Measurements from ENCODE around the gene PAXX.

PAXX gene

DNA sequence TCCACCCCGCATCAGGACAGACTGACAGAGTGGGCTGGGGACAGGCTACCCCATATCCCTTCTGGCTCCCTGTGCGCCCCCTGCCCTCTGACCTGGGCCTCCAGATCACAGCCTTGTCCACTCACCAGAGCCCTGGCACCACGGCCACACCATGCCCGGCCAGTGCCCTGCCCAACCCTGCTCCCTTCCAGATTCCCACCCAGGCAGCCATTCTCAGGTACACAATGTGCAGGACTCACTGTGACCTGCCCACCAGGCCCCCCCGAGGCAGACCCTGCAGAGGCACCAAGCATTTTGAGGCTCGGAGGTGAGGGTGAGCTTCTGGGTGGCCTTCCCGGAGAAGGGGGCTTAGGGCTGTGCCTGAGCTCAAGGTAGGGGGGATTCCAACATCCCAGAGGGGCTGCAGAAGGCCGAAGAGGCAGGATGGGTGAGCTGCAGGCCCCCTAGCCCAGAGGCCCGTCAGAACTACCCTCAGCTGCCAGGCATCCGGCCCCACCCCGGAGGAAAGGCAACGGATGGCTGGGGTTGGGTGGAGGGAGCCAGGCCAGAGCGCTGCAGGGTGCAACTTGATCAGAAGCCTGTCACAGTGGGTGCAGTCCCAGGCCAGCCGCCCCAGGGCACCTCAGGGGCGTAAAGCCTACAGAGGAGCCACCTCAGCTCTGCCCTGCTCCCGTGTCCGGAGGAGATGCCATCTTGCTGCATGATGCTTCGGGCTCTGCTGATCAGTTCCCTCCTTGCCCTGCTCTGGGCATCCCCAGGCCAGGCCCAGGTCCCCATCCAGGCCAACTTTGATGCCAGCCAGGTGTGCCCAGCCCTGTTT lies 9.8 kb upstream of the PAXX start, which contains the start of gene LCNL1:
Gene LCNL1 (plus strand): TSS at position 762 of the 820 bp plus-strand sequence. CDS start 594 bp downstream, outside the sequence.
- no peak for DNase-seq (ENCODE audit: low read depth)

DNA sequence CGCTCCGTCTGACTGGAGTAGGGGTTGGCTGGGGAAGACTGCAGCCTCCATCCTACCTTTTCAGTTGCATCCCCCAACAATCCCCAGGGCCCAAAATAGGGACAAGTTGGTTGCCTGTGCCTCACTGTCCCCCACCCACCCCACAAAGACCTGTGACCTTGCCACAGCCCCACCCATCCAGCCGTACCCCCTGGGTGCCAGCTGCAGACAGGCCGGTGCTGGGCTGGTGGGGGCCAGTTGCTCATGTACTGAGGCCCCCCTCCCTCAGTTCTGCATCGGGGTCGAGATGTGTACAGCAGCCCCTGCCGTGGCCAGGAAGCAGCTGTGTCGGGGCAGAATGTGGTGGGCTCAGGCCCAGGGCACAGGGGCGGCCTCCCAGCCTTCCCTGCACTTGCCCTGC lies 9.1 kb upstream of the PAXX start:
- DNase-seq (ENCODE audit: low read depth) = no peak

DNA sequence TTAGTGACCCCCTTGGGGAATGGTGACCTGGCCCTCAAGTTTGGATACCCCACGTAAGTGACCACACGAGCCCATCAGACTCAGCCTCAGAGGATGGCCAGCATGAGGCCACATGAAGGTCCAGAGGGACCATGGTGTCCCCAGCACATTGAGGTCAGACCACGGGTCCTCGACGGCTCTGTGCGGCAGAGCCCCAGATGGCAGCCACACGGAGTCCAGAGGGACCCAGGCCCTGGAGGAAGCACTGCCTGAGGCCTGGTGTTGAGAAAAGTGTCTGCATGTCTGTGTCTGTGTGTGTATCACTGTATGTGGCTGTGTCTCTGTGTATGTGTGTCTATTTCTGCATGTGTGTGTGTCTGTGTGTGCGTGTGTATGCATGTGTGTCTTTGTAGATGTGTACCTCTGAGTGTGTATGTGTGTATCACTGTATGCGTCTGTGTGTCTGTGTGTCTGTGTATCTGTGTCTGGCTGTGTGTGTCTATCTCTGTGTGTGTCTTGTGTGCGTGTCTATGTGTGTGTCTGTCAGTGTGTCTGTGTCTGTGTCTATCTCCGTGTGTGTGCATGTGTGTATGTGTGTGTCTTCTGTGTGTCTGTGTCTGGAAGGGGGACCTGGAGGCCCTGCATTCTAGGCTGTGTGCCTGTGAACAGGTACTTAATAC lies 8.4 kb upstream of the PAXX start:
- DNase-seq (ENCODE audit: low read depth) = no peak

DNA sequence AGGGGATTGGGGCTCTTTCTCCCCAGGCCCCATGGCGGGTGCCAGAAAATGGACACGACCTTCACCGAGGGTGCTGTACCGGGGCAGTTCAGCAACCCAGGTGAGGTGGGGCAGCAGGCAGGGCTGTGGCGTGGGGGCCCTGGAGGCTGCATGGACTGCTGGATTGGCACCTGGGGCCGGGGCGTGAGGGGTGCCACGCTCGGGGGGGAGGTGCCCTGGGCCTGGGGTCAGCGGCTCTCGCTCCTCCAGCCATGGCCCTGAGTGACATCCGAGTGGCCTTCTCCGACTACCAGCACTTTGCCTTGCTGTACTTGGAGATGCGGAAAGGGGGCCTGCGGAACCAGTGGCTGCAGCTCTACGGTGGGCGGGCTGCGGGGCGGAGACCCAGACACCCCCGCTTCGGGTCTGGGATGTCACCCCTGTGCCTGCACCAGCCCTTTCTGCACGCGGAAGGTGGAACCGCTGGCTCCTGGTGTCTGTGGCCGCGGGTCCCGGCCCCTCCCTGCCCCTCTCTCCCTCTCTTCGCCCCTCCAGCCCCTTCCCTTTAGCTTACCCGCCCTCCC lies 7.7 kb upstream of the PAXX start:
- no peak for DNase-seq (ENCODE audit: low read depth)

DNA sequence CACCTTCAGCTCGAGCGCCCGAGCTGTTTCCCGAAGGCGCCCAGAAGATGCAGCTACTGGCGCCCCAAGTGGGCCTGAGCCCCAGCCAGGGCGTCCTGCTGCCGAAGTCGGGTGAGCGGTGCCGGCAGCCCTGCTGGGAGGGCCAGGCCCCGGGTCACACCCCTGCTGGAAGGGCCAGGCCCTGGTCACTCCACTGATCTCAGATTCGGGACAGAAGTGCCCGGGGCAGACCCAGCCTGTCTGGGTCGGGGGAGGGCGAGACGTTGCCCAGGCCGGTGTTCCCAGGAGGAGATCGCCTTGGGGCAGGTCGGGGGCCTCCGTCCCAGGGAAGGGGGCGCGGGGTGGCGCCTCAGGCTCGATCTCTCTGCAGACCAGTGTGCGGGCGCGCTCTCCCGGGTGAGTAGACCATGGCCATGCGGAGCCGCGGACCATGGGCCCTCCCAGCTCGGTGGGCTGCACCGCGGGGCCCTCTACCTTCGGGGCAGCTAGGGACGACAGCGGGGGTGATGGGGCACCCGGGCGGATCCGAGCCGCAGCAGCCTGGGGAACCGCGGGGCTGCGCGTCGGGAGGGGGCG lies 7.1 kb upstream of the PAXX start:
- no peak for DNase-seq (ENCODE audit: low read depth)

DNA sequence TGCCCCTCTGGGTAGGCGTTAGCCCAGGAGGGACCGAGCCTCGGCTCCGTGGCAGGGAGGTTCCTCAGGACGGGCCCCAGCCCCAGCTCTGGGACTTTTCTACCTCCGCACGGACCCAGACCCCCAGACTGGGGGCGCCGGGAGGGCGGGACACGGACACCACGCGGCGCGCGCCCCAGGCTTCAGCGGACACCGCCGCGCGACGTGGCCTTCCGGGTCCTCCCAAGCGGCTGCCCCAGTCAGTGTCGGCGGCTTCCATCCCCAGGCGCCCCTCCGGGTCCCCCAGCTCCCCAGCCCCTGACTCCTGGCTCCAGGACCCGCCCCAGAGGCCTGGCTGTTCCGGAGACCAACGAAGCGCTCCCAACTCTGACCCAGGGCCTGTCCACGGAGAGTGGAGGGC lies 6.4 kb upstream of the PAXX start:
- DNase-seq (ENCODE audit: low read depth) = no peak

DNA sequence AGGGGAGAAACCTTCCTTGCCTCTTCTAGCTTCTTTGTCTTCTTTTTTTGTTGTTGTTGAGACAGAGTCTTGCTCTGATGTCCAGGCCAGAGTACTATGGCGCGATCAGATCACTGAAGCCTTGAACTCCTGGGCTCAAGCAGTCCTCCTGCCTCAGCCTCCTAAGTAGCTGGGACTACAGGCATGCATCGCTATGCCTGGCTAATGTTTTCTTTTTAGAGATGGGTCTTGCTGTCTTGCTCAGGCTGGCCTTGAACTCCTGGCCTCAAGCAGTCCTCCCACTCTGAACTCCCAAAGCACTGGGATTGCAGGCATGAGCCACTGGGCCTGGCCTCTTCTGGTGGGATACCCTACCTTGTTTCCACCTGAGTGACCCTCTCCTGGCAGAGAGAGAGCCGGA lies 3.4 kb upstream of the PAXX start:
- no peak for DNase-seq (ENCODE audit: low read depth)

DNA sequence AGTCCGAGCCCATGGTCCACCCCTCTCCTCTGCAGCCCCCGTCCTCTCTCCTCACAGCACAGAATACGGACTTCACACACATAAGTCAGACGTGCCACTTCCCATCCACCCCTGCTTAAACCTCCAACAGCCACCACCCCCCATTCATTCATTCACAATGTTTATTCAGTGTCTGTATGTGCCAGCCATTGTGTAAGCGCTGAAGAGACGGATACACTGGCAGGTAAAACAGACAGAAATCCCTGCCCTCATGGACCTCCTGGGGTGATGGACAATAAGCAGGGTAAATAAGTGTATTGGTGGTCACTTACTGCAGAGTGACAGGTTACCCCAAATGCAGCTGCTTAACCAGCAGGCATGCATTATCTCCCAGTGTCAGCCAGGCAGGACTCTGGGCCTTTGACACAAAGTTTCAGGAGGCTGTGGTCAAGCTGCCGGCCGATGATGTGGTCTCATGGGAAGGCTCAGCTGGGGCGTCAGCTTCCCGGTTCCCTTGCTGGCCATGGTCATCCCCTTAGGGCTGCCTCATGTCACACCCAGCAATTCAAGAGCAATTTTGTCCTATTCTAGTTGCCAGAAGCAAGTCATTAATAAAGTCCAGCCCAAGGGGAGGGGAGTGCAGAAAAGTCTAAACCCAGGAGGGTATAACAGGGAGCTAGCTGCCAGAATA lies 1.8 kb upstream of the PAXX start:
- DNase-seq (ENCODE audit: low read depth) = no peak

DNA sequence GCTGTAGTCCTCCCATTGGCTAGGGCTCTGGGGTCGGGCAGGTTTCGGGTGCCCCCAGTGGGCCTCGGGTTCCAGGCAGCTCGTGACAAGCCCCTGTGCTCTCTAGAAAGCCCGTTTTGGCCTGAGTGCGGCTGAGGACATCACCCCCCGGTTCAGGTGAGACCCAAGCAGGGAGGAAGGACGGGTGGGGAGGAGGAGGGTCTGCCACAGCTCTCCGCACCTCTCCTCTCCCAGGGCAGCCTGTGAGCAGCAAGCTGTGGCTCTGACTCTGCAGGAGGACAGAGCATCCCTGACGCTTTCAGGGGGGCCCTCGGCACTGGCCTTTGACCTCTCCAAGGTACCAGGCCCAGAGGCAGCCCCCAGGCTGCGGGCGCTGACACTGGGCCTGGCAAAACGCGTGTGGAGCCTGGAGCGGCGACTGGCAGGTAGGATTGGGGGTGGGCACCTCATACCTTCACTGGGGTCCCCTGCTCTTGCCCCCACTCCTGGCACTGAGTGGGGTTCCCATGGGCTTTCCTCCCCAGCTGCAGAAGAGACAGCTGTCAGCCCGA lies 672 bp downstream of the PAXX start:
- no peak for DNase-seq (ENCODE audit: low read depth)

DNA sequence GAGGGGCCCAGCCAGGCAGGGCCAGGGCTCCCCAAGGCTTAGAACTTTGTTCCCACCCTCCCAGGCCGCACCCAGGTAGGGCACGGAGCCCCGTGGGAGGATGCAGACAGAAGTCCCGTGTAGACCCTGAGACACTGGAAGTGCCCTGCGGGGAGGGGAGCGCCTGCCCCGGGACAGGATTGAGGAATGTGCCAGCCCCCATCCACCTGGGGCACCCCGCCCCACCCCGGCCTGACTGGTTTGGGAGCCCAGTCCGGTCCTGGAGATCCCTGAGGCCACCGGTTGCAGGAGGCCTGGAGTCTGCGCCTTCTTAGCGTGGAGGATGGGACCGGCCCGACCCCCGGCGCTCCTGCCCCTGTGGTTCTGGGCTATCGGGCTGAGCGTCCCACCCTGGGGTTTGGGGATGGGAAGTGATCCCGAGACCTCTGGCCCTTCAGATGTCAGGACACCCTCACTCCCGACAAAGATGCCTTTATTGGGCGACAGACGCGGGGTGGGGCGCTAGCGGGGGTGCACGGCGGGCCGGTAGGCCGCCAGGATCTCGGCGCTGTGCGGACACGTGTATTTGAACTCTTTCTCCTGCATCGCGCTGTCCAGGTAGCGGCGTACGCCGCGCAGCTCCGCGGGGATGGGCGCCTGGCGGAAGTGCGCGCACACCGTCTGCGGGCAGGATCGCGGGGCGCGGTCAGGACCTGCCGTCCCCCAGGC lies 2.1 kb downstream of the PAXX start:
- DNase-seq (ENCODE audit: low read depth) = no peak

DNA sequence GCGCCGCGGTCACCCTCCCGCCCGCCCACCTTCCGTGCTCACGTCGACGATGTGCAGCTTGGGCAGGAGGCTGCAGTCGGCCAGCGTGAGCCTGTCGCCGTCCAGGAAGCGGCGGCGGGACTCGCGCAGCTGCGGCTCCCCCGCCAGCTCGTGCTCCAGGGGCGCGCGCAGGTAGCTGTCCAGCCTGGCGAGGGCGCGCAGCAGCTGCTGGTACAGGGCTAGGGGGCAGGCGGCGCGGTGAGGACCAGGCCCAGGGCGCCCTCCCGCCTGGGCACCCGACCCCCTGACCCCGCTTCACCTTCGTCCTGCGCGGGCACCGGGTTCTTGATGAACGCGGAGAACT lies 2.6 kb downstream of the PAXX start:
- DNase-seq (ENCODE audit: low read depth) = no peak

DNA sequence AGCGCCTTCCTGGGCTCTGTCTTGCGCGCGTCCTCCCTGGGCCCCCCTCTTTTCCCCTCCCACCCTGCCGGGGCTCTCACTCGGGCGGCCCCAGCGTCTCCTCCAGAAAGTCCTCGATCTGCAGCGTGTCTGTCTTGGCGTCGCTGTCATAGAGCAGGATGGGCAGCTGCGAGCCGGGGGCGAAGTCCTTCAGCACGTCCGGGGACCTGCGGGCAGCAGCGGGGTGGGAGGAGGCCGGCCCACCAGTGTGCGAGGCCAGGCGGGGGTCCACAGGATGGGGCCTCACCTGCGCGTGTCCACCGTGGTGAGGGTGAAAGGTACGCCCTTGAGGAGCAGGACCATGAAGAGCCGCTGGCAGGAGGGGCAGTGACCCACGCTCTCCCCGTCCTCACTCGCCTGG lies 3.1 kb downstream of the PAXX start:
- no peak for DNase-seq (ENCODE audit: low read depth)

DNA sequence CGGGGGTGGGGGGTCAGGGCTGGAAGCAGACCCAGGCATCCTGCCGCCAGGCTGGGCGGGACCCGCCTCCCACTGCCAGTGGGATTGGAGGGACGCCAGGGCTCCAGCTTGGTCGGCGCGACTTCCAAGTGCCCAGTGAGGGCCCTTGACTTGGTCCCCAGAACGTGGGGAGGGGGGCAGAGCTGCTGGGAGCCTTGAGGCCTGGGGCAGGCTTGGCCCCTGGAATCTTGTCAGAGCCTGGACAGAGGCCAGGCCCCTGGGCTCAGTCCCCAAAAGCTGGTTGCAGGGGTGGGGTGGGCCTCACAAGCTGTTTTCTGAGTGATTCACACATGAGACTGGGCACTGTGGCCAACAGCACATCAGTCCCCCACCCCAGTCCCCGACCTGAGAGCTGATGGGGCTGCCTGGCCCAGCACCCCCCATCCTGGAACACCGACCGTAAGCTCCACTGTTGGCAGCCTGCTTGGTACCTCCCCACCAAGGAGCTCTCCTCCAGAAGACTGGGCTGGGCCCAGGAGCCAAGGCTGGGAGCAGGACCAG lies 3.6 kb downstream of the PAXX start:
- DNase-seq (ENCODE audit: low read depth) = no peak

DNA sequence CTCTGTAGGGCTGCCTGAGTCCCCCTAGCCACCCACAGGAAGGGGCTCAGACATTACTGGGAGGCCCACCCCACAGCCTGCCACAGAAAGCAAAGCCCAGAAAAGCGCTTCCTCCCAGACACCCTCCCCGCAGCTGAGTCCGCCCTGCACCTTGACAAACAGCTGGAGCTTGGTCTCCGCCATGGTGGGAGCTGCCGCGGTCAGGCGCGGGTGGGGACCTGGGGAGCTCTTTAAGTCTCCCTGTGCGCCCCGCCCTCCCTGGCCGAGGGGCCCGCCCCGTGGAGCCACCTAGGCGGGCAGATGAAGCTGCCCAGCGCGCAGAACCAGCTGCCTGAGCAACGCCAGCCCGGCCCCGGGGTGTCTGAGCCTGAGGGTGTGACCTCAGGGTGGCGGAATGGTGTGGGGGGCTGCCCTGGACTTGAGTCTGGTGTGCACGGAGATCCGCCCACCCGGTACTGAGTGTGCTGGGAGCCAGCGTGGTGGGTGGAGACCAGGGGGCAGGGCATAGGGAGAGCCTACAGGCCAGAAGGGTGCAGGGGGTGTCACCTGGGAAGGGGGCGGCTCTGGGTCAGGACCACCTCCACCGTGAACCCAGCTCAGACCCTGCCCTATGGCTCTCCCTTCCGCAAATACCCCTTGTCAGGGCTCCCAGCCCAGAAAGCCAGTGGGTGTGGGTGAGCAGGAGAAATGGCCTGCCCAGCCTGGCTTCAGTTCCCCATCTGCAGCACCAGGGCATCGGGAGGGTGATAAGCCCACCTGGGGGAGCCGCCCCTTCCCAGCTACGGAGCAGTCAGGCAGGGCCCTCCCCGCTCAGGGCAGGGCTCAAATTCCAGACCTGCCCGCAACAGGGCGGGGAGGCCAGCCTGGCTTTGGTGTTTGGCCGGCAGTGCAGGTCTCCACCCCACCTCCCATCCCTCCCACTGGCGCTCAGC lies 4.4 kb downstream of the PAXX start, which contains the start of gene CLIC3:
Gene CLIC3 (minus strand): TSS at position 208 of the 932 bp plus-strand sequence. CDS start 25 bp downstream, at position 183.
- no peak for DNase-seq (ENCODE audit: low read depth)

DNA sequence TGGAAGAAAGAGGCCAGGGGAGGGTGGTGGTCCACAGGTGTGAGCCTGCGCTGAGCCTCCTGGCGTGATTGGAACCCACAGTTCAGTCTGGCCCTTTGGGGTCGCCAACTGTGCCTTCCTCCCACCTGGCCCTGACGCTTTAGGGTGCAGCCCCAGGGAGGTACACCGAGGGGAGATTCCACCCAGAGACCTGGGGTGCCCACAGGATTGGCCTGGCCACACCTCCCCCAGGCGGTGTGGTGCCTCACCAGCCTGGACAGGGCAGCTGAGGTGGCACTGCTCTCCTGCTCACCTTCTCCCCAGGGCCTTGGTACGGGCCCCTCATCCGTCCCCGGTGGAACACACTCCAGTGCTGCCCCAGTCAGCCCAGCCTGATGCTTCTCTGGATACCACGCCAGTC lies 5.1 kb downstream of the PAXX start:
- no peak for DNase-seq (ENCODE audit: low read depth)

DNA sequence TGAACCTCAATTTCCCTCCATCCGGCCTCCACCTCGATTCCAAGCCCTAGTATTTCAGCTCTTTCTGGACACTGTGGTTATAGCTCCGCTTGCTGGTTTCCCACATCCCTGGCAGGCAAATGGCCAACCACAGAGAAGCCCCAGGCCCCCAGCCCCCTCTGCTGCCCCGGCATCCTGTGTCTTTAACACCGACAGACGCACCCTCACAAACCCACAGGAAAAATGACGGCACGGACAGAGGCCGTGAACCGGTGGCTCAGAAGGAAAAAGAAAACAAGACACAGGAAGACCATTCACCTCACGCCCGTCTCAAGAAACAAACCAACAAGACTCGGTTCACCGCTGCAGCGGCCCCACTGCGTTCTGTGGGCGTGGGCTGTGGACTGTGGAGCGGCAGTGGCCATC lies 5.6 kb downstream of the PAXX start:
- no peak for DNase-seq (ENCODE audit: low read depth)

DNA sequence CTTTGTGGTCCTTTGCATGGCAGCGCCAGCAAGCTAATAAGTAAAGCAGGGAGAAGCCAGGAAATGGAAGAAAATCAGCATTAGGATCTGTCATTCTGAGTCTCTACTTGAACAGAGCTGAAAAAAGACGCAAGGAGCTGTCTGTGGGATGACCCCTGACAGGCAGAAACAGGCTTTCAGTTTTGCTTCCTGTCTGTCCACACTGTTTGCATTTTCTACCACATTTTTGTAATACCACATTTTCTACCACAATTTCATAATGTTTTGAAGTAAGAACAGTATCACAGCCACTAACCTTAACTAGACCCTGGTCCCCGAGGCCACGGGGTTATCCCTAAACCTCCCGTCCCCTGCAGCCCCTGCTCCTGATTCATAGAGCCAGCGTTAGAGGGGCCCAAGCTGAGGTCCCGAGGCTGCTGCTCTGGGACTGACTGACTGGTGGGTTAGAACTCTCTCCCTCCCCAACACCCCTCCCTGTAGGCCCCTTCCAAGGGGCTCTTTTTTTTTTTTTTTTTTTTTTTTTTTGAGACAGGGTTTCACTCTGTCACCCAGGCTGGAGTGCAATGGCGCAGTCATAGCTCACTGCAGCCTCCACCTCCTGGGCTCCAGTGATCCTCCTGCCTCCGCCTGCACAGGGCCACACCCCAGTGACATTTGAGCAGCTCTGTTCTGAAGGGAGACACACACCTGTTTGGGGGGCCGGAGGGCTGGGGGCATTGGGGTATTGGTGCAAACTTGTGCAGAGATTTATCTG lies 8.1 kb downstream of the PAXX start:
- DNase-seq (ENCODE audit: low read depth) = no peak

DNA sequence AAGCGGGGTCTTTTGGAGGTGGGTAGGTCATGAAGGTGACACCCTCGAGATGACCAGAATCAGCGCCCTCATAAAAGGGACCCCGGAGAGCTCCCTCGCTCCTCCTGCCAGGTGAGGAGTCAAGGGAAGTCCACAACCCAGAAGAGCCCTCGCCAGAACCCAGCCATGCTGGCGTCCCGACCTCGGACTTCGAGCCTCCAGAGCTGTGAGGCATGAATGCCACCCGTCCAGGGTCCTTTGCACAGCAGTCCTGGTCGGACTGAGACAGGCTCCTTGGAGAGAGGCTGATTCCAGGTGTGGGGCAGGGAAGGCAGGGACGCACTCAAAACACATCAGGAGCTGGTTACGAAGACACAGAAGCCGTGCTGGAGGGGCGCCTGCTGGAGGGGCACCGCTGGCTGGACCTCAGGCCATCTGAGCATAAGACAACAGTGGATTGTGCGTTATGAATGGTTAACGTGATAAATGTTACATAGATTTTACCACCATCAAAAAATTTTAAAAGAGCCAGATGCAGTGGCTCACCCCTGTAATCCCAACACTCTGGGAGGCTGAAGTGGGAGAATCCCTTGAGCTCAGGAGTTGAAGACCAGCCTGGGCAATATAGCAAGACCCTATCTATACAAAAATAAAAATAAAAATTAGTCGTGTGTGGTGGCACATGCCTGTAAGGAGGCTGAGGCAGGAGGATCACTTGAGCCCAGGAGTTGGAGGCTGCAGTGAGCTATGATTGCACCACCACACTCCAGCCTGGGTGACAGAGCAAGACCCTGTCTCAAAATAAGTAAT lies 9.8 kb downstream of the PAXX start:
- DNase-seq (ENCODE audit: low read depth) = no peak

All from activated T-helper 9 cell treated with anti-CD3 and anti-CD28 coated beads, Interleukin-2, amount 50 U/mL, for 16 hours (primary cell).